Stimulated activated naive CD8-positive, alpha-beta T cell treated with anti-CD3 and anti-CD28 coated beads, Interleukin-15, amount 100 ng/mL, for 72 hours (primary cell): ENCODE measurements around the gene L3MBTL3.

Source experiments
- ATAC-seq: fragments of 150-1000 bp; cut with Tn5 transposase; 2 replicates; pipeline ENCODE4 v1.10.0; 2021; ENCODE audit warnings: mild to moderate bottlenecking, moderate library complexity
- DNase-seq, 2 donors: peaks; one replicate each; pipeline ENCODE4 v3.0.0; 2021 to 2022
- H3K27ac Mint-ChIP-seq, 2 donors: one replicate each; pipeline ENCODE4 v1.8.0; 2022; ENCODE audit warnings: mild to moderate bottlenecking in 2 of 2, mixed read lengths in 2 of 2, moderate library complexity in 2 of 2
- H3K27me3 Mint-ChIP-seq: one replicate; pipeline ENCODE4 v1.8.0; 2022; ENCODE audit warnings: mixed read lengths
- H3K4me1 Mint-ChIP-seq: one replicate; pipeline ENCODE4 v1.8.0; 2022; ENCODE audit warnings: mild to moderate bottlenecking, mixed read lengths
- H3K4me3 Mint-ChIP-seq, 2 donors: one replicate each; pipeline ENCODE4 v1.8.0; 2022; ENCODE audit warnings: mild to moderate bottlenecking in 2 of 2, mixed read lengths in 2 of 2, moderate library complexity in 1 of 2
- H3K9me3 Mint-ChIP-seq, 2 donors: one replicate each; pipeline ENCODE4 v1.8.0; 2022; ENCODE audit warnings: mixed read lengths in 2 of 2

The L3MBTL3 gene

DNA sequence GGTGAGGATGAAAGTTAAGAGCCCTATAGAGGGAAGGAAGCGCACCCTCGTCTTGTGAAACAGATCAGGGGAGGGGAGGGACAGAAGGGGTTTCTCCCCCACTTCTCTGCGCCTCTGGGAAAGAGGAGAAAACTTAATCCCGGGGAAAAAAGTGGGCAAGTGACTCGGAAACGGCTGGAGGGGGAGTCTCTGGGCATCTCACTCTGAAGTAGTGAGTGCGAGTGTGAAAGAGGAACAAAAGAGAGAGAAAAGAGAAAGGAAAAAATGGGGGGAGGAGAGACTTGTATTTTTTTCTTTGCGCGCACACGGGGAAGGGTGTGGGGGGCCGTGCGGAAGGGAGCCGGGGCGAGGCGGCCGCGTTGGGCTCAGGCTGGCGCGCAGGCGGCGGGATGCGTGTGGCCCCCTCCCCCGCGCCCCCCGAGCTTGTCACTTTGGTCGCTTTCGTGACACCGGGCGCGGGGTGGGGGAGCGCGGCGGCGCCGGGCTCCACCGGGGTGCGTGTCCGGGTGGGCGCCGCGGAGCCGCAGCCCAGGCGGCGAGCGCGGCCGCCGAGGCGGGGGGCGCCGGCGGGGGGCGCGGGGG, 454 bp downstream of the L3MBTL3 start:
- H3K9me3 Mint-ChIP-seq, result no peaks in the 10 kb centered on the region

GRCh38 chr6:130019326-130020072, 1.1 kb downstream of the L3MBTL3 start:
- DNase-seq (peak; percentile 36 to 41), ATAC-seq (peak; percentile 45)
- Mint-ChIP-seq H3K4me1 (peaks cover 32% of the 10 kb centered on the region), H3K27ac (peak overlapping the region; percentile 93 to 98), H3K9me3 (no peaks in the 10 kb centered on the region), H3K27me3 (no peaks in the 10 kb centered on the region), H3K4me3 (peak overlapping the region; percentile 84 to 94)

More for the DNA sequence above, 454 bp downstream of the L3MBTL3 start:
- Mint-ChIP-seq H3K27ac (peak overlapping the region; percentile 91 to 95), H3K4me3 (peak overlapping the region; percentile 96 to 100), H3K27me3 (no peaks in the 10 kb centered on the region), H3K4me1 (peaks cover 26% of the 10 kb centered on the region)
- peak; percentile 42 for ATAC-seq
- DNase-seq, result peak; percentile 21 to 41

DNA sequence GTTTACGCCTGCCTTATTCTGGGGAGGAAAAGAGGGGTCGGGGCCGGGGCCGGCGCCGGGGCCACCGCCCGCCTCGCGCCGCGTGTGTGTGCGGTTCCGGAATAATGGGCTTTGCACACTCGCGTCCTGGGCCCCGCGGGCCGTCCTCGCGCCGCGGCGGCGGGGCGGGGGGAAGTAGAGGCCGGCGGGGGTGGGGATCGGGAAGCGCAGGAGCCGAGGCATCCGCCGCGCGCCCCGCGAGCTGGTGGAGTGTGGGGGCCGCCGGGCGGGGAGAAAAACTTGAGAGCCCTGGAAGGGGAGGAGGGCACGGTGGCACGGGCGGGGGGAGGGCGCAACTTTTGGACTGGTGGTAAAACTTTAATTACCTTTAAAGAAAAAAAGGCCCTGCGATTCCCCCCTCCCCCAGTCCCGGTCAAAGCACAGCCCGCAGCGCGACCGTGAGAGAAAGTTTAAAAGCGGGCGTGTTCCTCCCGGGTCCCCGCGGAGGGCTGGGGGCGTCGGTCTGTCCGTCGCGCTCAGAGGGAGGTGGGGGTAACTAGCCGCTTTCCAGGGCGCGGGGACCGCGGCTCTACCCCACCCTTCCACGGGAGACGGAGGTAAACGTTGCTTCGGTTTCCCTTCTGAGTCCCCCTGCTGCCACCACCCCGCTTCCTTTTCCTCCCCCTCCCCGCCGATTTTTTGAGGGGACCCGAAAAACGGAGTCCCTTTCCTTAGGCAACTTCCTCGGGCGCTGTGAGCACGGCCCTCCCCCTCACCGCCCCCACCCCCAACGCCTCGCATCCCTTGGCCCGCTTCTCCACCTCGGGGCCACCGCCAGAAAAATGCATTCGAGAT, 1.9 kb downstream of the L3MBTL3 start:
- Mint-ChIP-seq H3K27me3 (no peaks in the 10 kb centered on the region), H3K4me3 (peak overlapping the region; percentile 92 to 94), H3K9me3 (no peaks in the 10 kb centered on the region), H3K4me1 (peaks cover 40% of the 10 kb centered on the region), H3K27ac (peak overlapping the region; percentile 94 to 95)
- peak; percentile 35 for ATAC-seq
- DNase-seq, result peak; percentile 41 to 42

DNA sequence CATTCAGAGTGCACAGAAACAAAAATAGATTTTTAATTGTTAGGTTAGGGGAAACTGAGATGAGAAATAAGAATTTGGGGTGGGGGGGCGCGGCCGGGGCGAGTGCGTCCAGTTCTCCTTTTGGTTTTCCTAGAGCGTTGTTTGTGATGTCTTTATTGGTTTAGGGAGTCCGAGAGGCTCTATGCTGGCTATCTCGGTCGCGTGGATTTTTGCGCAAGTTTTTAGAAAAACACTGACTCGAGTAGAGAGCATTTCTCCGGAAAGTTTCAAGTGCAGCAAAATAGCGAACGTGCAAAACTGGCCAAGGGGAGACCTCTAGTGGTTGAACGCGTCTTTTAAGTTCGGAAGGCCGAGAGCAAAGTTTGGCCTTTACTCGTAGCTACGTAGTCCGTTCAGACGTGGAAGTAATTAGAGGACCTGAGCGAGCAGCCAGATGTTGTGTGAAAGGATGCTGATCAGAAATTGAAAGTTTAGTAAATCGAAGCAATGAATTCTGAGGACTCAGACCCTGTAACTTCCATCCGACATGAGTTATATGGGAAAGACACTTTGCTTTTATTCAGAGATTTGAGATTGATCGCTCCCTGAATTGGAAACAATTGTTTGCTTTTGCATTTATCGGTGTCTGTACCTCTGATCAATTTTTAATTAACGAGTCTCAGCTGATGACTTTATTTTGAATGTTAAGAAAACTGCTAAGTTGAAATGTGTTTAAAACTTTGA, 2.7 kb downstream of the L3MBTL3 start:
- peaks cover 48% of the 10 kb centered on the region for H3K4me1 Mint-ChIP-seq
- peak overlapping the region; percentile 94 to 95 for H3K27ac Mint-ChIP-seq
- ATAC-seq, result peak; percentile 68
- H3K27me3 Mint-ChIP-seq, result no peaks in the 10 kb centered on the region
- peak; percentile 75 to 83 for DNase-seq
- no peaks in the 10 kb centered on the region for H3K9me3 Mint-ChIP-seq
- peak overlapping the region; percentile 92 to 94 for H3K4me3 Mint-ChIP-seq

- H3K27ac Mint-ChIP-seq, result no peak overlapping the region
- H3K4me1 Mint-ChIP-seq, result peaks cover 88% of the 10 kb centered on the region
- ATAC-seq (peak; percentile 77), DNase-seq (no peak)
- no peaks in the 10 kb centered on the region for H3K9me3 Mint-ChIP-seq
- H3K27me3 Mint-ChIP-seq, result no peaks in the 10 kb centered on the region
- H3K4me3 Mint-ChIP-seq, result peak overlapping the region; percentile 1 to 46
Observed at GRCh38 chr6:130026859-130027258, 8.5 kb downstream of the L3MBTL3 start.

- H3K9me3 Mint-ChIP-seq, result no peaks in the 10 kb centered on the region
- H3K4me3 Mint-ChIP-seq, result peak overlapping the region; percentile 51 to 59
- H3K4me1 Mint-ChIP-seq, result peaks cover 87% of the 10 kb centered on the region
- H3K27me3 Mint-ChIP-seq, result no peaks in the 10 kb centered on the region
- H3K27ac Mint-ChIP-seq, result peak overlapping the region; percentile 46 to 69
- ATAC-seq (peak; percentile 75), DNase-seq (no peak)
Observed at GRCh38 chr6:130027948-130028347, 9.6 kb downstream of the L3MBTL3 start.

DNA sequence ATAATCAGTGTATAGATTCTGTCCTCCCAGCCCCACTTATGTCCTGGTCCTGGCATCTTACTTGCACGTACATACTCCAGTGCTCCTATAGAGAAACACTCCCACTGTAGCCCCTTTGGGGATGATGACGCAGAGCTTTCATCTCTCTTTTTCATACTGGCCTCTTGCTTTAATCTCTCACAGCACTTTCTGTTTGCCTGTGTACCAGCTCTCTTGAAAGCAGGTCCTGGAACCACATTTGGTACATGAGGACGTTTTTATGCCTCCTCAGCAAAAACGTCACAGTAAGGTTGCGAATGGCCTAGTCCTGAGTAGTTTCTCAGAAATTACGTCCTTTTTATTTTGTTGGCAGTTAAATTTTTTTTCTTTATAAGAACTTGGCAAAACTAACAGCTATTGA, 10.8 kb downstream of the L3MBTL3 start:
- Mint-ChIP-seq H3K9me3 (no peaks in the 10 kb centered on the region), H3K27ac (peak overlapping the region; percentile 79 to 94), H3K27me3 (no peaks in the 10 kb centered on the region), H3K4me1 (peaks cover 86% of the 10 kb centered on the region), H3K4me3 (peak overlapping the region; percentile 59 to 66)
- ATAC-seq, result peak; percentile 73
- DNase-seq, result peak; percentile 30 to 39

DNA sequence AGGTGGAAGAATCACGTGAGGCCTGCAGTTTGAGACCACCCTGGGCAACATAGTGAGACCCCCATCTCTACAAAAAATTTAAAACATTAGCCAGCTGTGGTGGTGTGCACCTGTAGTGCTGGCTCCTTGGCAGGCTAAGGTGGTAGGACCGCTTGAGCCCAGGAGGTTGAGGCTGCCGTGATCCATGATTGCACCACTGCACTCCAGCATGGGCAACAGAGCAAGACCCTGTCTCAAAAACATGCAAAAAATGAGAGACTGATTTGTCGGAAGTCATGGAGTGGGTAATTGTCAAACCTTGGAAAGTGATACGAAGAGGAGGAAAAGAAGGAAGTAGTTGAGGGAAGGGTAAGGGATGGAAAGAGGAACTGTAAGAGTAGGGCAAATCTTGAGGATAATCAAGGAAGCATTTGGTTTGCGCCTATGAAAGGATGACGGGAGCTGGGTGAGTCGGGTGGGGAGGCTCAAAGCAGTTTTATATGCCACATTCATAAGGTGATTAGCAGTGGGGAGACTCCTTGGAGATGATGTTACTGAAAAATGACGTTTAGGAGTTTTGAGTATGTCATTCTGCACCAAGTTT, 14.5 kb downstream of the L3MBTL3 start:
- DNase-seq (no peak), ATAC-seq (no peak)
- Mint-ChIP-seq H3K4me3 (no peak overlapping the region), H3K27me3 (no peaks in the 10 kb centered on the region), H3K27ac (no peak overlapping the region), H3K9me3 (no peaks in the 10 kb centered on the region), H3K4me1 (peaks cover 73% of the 10 kb centered on the region)

DNA sequence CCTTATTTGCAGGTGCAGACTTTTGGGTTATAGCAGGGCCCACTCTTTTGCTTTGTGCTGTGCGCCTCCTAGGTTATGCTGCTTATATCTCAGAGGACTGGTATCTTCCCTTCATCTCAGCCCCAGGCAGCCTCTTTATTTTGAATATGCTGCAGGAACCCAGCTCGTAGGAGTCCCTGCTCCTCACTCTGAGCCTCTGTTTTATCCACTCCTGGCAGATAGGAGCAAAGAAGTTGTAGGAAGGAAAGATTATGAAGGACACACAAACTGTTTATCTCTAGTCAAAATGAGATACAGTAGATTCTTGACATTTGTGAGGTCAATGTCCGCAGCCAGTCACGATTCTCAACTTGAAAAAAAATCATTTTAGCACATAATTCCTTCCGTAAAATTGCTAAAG, 15.6 kb downstream of the L3MBTL3 start:
- H3K9me3 Mint-ChIP-seq, result no peaks in the 10 kb centered on the region
- DNase-seq (no peak), ATAC-seq (no peak)
- no peaks in the 10 kb centered on the region for H3K27me3 Mint-ChIP-seq
- peak overlapping the region; percentile 67 to 75 for H3K4me3 Mint-ChIP-seq
- peaks cover 73% of the 10 kb centered on the region for H3K4me1 Mint-ChIP-seq
- H3K27ac Mint-ChIP-seq, result peak overlapping the region in 1 of 2 donors; percentile 52

- H3K4me1 Mint-ChIP-seq, result peaks cover 71% of the 10 kb centered on the region
- H3K27me3 Mint-ChIP-seq, result no peaks in the 10 kb centered on the region
- ATAC-seq, result peak; percentile 91
- DNase-seq, result peak; percentile 28 to 54
- peak overlapping the region; percentile 56 to 64 for H3K27ac Mint-ChIP-seq
- H3K9me3 Mint-ChIP-seq, result no peaks in the 10 kb centered on the region
- H3K4me3 Mint-ChIP-seq, result peak overlapping the region; percentile 67 to 75
Observed at GRCh38 chr6:130034378-130035146, 16.2 kb downstream of the L3MBTL3 start.

DNA sequence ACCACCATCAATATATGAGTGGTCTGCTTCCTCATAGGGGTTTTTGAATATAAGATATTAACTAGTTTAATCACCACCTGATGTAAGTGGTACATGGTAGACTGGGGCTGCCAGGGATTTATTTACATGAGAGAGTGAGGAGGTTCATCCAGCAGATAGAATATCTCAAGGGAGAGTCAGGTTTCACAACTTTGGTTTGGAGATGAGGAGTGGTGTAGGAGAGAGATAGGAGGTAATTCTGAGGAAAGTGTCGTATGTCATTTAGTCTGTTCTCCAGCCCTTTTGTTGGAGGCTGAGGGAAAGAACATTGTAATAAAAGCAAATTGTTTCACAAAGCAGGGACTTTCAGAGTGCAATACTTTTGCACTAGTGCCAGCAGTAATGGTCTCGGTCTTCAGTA, 16.8 kb downstream of the L3MBTL3 start:
- no peak for ATAC-seq
- Mint-ChIP-seq H3K9me3 (no peaks in the 10 kb centered on the region), H3K4me1 (peaks cover 65% of the 10 kb centered on the region), H3K27ac (peak overlapping the region in 1 of 2 donors; percentile 57), H3K27me3 (no peaks in the 10 kb centered on the region), H3K4me3 (peak overlapping the region in 1 of 2 donors; percentile 0)
- no peak for DNase-seq

DNA sequence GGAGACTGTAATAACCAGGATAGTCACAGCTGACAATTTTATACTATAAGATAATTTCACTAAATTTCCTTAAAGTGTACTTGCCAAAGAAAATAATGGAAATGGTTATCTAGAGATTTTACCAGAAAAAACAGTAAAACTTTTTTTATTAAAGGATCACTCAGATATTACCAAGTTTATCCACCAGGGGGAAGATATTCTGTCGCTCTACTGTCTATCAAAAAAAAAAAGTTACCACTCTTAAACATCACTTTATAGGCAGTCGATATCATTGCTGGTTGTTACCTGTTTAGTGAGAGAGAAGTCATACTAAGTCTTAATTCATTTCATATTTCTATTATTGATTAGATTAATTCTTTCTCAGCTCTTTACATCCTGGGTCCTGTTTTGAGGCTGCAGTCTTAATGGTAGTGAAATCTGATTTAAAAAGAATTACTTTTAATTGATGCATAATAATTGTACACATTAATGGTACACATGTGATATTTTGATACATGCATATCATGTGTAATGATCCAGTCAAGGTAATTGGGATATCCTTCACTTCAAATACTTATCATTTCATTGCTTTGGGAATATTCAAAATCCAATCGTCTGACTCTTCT, 18.9 kb downstream of the L3MBTL3 start:
- Mint-ChIP-seq H3K9me3 (no peaks in the 10 kb centered on the region), H3K4me3 (no peak overlapping the region), H3K27me3 (no peaks in the 10 kb centered on the region), H3K27ac (no peak overlapping the region), H3K4me1 (peaks cover 64% of the 10 kb centered on the region)
- DNase-seq, result no peak
- no peak for ATAC-seq

- Mint-ChIP-seq H3K9me3 (no peaks in the 10 kb centered on the region), H3K27ac (peak overlapping the region in 1 of 2 donors; percentile 1), H3K27me3 (no peaks in the 10 kb centered on the region), H3K4me3 (peak overlapping the region; percentile 20 to 35), H3K4me1 (peaks cover 34% of the 10 kb centered on the region)
- peak; percentile 46 for ATAC-seq
- no peak for DNase-seq
Observed at GRCh38 chr6:130041594-130041993, 23.2 kb downstream of the L3MBTL3 start.

- Mint-ChIP-seq H3K27me3 (no peaks in the 10 kb centered on the region), H3K9me3 (no peaks in the 10 kb centered on the region), H3K4me3 (no peak overlapping the region), H3K4me1 (peaks cover 27% of the 10 kb centered on the region), H3K27ac (no peak overlapping the region)
- ATAC-seq, result no peak
- no peak for DNase-seq
Observed at GRCh38 chr6:130043344-130043743, 25.0 kb downstream of the L3MBTL3 start.
